ENCODE results near the gene NUP133.
"Not testable (repeated sequence)": the region's sequence is repeated elsewhere in the genome, so short reads cannot be mapped to it uniquely, and the experiment has no call there.

NUP133 gene

DNA sequence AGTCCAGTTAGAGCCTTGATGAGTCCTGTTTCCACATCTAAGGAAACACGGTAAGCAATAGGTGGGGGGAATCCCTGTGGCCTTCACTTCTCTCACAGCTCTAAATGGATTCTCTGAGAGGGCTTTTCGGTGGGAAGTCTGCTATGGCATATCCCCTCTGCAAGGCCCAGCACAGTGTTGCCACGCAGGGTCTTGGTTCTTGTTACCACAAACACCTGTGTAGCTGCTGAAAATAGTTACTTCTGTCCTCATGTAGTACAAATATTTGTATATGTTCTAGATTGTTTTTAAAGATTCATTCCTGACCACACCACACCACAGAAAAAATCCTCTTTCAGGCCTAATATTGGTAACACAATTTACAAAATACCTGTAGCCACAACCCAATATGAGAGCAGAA, 79.9 kb downstream of the NUP133 start:
- TF ChIP-seq TAF1 (IDR thresholded peaks at IDR 0.05; ENCODE audit: low read depth, low read length) (no peak), POLR2A (IDR thresholded peaks at IDR 0.05; ENCODE audit: low read depth, low read length) (no peak), SPI1 (IDR thresholded peaks at IDR 0.05; ENCODE audit: low read depth, low read length) (no peak)
- FAIRE-seq = no peak
- DNase-seq (ENCODE audit: insufficient read length, low spot score) = no peak

DNA sequence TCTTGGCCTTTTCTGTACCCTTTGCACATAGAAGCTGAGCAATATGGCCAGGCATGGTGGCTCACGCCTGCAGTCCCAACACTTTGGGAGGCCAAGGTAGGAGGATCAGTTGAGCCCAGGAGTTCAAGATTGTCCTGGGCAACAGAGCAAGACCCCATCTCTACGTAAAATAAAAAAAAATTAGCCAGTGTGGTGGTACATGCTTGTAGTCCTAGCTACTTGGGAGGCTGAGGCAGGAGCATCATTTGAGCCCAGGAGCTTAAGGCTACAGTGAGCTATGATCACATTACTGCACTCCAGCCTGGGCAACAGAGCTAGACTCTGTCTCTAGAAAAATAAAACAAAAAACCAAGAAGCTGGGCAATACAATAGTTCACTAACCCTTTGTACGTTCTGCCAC, 80.6 kb downstream of the NUP133 start:
- no peak for DNase-seq (ENCODE audit: insufficient read length, low spot score)
- FAIRE-seq = no peak
- no peak for TF ChIP-seq PAX5 (IDR thresholded peaks at IDR 0.05; ENCODE audit: insufficient read depth, low read length, severe bottlenecking)
- TF ChIP-seq POLR2AphosphoS5 (IDR thresholded peaks at IDR 0.05; ENCODE audit: low read depth, low read length) = no peak
- no peak for TF ChIP-seq POLR2A (IDR thresholded peaks at IDR 0.05; ENCODE audit: low read depth, low read length)
- no peak for TF ChIP-seq POU2F2 (IDR thresholded peaks at IDR 0.05; ENCODE audit: low read depth, low read length)
- no peak for TF ChIP-seq TAF1 (IDR thresholded peaks at IDR 0.05; ENCODE audit: low read depth, low read length)
- TF ChIP-seq SPI1 (IDR thresholded peaks at IDR 0.05; ENCODE audit: low read depth, low read length) = no peak

DNA sequence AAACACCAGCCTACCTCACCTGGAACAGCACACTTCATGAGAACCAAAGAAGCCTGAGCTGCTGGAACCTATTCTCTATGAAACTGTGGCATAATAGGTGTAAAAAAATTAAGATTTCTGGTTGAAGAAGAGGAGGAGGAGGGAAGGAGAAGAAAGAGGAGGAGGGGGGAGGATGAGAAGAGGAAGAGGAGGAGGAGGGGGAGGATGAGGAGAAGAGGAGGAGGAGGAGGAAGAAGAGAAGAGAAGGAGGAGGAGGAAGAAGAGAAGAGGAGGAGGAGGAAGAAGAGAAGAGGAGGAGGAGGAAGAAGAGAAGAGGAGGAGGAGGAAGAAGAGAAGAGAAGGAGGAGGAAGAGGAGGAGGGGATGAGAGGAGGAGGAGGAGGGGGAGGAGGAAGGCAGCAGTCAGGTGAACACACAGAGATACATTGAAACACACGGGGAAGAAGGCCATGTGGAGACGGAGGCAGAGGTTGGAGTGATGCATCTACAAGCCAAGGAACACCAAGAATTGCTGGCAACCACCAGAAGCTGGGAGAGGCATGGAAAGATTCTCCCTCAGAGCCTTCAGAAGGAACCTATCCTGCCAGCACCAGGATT, 82.5 kb downstream of the NUP133 start:
- DNase-seq (ENCODE audit: insufficient read length, low spot score) = no peak
- TF ChIP-seq POU2F2 (IDR thresholded peaks at IDR 0.05; ENCODE audit: low read depth, low read length) (no peak), POLR2AphosphoS5 (IDR thresholded peaks at IDR 0.05; ENCODE audit: low read depth, low read length) (no peak), SPI1 (IDR thresholded peaks at IDR 0.05; ENCODE audit: low read depth, low read length) (no peak), TAF1 (IDR thresholded peaks at IDR 0.05; ENCODE audit: low read depth, low read length) (no peak), POLR2A (IDR thresholded peaks at IDR 0.05; ENCODE audit: low read depth, low read length) (no peak)
- FAIRE-seq = no peak

DNA sequence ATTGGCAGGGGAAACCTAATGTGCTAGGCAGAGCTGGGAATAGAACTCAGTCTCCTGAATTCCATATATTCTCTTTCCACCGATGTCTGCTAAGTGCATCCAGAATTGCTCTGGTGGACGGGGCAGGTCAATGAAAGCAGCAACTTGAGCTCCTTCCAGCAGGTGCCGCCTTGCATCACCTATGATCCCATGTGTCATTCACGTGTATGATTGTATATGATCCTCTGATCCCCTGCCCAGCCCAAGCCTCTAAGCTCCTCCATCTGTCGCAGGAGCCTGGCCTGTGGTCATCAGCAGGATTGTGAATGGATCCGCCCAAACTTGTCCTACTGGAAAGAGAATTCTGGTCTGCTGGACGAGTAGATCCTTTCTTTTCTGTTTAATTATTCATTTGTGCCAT, 87.4 kb downstream of the NUP133 start:
- FAIRE-seq (no peak), DNase-seq (ENCODE audit: insufficient read length, low spot score) (no peak)

DNA sequence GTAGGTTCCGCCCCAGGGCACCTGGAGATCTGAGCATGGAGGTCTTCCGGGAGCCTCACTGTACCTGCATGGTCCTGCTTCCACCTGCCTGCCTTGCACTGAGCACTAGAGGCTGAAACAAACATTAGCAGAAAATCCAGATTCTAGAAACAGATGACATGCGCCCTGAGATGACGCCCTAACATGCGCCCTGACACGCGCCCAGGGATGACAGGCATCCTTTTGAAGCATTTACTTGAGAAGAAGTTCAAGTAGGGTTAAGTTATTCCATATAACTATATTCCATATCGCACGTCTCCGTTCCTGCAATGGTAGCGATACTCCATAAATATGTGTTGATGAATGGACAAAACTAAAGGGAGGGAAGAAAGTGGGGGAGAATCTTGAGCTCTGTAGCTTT, 87.9 kb downstream of the NUP133 start:
- no peak for DNase-seq (ENCODE audit: insufficient read length, low spot score)
- TF ChIP-seq POLR2A (IDR thresholded peaks at IDR 0.05; ENCODE audit: low read depth, low read length) (no peak), SPI1 (IDR thresholded peaks at IDR 0.05; ENCODE audit: low read depth, low read length) (no peak), POLR2AphosphoS5 (IDR thresholded peaks at IDR 0.05; ENCODE audit: low read depth, low read length) (no peak), TAF1 (IDR thresholded peaks at IDR 0.05; ENCODE audit: low read depth, low read length) (no peak), POU2F2 (IDR thresholded peaks at IDR 0.05; ENCODE audit: low read depth, low read length) (no peak), PAX5 (IDR thresholded peaks at IDR 0.05; ENCODE audit: insufficient read depth, low read length, severe bottlenecking) (no peak)
- no peak for FAIRE-seq

More for the DNA sequence above, 87.4 kb downstream of the NUP133 start:
- TF ChIP-seq PAX5 (IDR thresholded peaks at IDR 0.05; ENCODE audit: insufficient read depth, low read length, severe bottlenecking) (no peak), POLR2A (IDR thresholded peaks at IDR 0.05; ENCODE audit: low read depth, low read length) (no peak)

DNA sequence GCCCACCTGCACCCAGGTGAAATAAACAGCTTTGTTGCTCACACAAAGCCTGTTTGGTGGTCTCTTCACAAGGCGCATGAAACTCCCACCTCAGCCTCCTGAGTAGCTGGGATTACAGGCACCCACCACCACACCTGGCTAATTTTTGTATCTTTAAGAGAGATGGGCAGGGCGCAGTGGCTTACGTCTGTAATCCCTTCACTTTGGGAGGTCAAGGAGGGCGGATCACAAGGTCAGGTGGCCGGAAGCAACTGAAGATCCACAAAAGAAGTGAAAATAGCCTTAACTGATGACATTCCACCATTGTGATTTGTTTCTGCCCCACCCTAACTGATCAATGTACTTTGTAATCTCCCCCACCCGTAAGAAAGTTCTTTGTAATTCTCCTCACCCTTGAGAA, 89.6 kb downstream of the NUP133 start:
- FAIRE-seq; DNase-seq (ENCODE audit: insufficient read length, low spot score): not testable (repeated sequence)

DNA sequence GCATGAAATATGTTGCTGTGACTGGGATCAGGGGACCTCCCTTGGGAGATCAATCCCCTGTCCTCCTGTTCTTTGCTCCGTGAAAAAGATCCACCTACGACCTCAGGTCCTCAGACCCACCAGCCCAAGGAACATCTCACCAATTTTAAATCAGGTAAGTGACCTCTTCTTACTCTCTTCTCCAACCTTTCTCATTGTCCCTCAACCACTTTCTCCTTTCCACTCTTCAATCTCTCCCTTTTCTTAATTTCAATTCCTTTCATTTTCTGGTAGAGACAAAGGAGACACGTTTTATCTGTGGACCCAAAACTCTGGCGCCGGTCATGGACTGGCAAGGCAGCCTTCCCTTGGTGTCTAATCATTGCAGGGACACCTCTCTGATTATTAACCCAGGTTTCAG, 95.3 kb downstream of the NUP133 start:
- not testable (repeated sequence) for DNase-seq (ENCODE audit: insufficient read length, low spot score); FAIRE-seq

DNA sequence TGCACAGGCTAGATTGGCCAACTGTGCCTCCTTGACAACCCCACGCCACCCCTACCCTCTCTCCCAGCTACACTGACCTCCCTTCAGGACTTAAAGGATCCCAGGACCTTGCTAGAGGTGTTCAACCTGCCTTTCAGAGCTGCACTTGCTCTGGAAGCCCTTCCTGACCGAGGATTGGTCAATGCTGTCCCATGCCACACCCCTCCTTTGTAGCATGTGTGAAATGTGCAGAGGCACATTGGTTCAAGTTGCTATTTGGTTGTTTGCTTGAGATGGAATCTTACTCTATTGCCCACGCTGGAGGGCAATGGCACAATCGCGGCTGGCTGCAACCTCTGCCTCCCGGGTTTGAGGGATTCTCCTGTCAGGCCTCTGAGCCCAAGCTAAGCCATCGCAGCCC, 96.1 kb downstream of the NUP133 start:
- TF ChIP-seq POLR2A (IDR thresholded peaks at IDR 0.05; ENCODE audit: low read depth, low read length) (no peak), SPI1 (IDR thresholded peaks at IDR 0.05; ENCODE audit: low read depth, low read length) (no peak), PAX5 (IDR thresholded peaks at IDR 0.05; ENCODE audit: insufficient read depth, low read length, severe bottlenecking) (no peak), TAF1 (IDR thresholded peaks at IDR 0.05; ENCODE audit: low read depth, low read length) (no peak), POU2F2 (IDR thresholded peaks at IDR 0.05; ENCODE audit: low read depth, low read length) (no peak), POLR2AphosphoS5 (IDR thresholded peaks at IDR 0.05; ENCODE audit: low read depth, low read length) (no peak)
- FAIRE-seq = no peak
- DNase-seq (ENCODE audit: insufficient read length, low spot score) = no peak

DNA sequence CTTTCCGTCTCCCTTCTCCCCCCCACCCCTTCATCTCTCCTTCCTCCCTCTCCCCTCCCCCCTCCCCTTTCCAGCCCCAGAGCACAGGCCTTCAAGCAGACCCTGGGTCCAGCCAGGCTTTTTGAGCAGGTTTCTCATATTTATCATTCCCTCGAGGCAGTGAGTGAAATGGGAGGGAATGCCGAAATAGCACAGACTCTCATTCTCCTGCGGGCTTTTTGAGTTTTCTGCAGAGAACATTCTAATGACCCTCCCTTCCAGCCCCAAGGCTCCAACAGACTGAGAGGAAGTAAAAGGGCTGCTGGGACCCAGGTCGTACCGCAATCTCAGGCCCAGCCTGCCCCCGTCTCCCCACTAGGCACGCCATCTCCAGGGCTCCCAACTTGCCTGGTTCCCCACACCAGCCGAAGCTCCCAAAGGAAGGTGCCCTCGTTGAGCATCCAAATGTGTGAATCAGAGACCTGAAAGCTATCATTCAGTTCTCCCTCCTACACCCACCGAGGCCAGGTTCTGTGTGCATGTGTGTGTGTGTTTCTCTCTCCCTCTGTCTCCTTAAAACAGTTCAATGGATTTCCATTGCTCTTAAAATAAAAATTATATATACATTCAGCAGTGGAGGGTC, 96.6 kb downstream of the NUP133 start:
- no peak for FAIRE-seq
- DNase-seq (ENCODE audit: insufficient read length, low spot score) = no peak
- TF ChIP-seq TAF1 (IDR thresholded peaks at IDR 0.05; ENCODE audit: low read depth, low read length) (no peak), PAX5 (IDR thresholded peaks at IDR 0.05; ENCODE audit: insufficient read depth, low read length, severe bottlenecking) (no peak), POLR2AphosphoS5 (IDR thresholded peaks at IDR 0.05; ENCODE audit: low read depth, low read length) (no peak), POLR2A (IDR thresholded peaks at IDR 0.05; ENCODE audit: low read depth, low read length) (no peak), POU2F2 (IDR thresholded peaks at IDR 0.05; ENCODE audit: low read depth, low read length) (no peak), SPI1 (IDR thresholded peaks at IDR 0.05; ENCODE audit: low read depth, low read length) (no peak)

DNA sequence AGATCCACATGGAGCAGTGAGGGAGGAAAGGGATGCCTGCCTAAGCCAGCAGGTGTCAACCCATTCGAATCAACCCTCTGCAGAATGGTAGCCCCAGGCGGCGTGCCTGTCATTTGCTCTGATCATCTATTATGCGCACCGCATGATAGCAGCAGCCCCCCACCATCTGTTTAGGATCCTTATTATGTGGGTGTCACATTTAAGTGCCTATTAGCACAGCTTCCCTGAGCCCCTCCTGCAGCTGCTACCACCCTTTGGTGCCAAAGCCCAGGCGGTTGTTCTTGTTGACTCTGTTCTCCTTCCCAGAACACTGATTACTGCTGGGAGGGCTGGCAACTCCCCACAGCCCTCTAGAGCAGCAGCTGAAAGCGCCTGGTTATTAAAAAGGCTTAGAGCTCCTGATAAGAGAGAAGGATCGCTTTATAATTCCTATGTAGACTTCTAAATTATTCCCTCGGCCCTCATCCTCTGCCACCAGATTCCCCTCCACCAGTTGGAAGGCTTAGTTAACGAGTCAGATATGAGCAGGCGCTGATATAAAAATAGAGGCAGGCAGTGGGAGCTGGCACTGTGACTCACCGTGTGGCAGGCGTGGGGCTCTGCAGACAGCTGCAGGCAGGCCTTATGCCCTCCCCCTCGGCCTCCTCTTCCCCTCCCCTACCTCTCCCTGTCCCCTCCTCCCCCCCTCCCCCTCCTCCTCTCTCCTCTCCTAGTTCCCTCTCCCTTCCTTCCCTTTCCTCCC, 97.3 kb downstream of the NUP133 start:
- DNase-seq (ENCODE audit: insufficient read length, low spot score) = no peak

More for the DNA sequence above, 97.3 kb downstream of the NUP133 start:
- no peak for TF ChIP-seq POLR2AphosphoS5 (IDR thresholded peaks at IDR 0.05; ENCODE audit: low read depth, low read length)
- no peak for TF ChIP-seq POLR2A (IDR thresholded peaks at IDR 0.05; ENCODE audit: low read depth, low read length)
- no peak for TF ChIP-seq POU2F2 (IDR thresholded peaks at IDR 0.05; ENCODE audit: low read depth, low read length)
- no peak for TF ChIP-seq TAF1 (IDR thresholded peaks at IDR 0.05; ENCODE audit: low read depth, low read length)
- no peak for TF ChIP-seq SPI1 (IDR thresholded peaks at IDR 0.05; ENCODE audit: low read depth, low read length)
- TF ChIP-seq PAX5 (IDR thresholded peaks at IDR 0.05; ENCODE audit: insufficient read depth, low read length, severe bottlenecking) = no peak
- no peak for FAIRE-seq

All from GM12891 (cell line).